HFF-Myc (cell line): ENCODE measurements around the gene SOX15.

Source experiments
- DNase-seq: peaks from one replicate; pipeline ENCODE4 v3.0.0-alpha.2; 2011; ENCODE audit warnings: low read depth; ENCODE audit errors: extremely low read depth
- H3K4me3 ChIP-seq: replicated peaks from 2 replicates; pipeline ENCODE4 v1.5.1; 2011; ENCODE audit warnings: low read depth, mild to moderate bottlenecking, control low read depth, low read length
- TF ChIP-seq, protein P1 (sequence below): IDR thresholded peaks from 2 replicates; pipeline ENCODE4 v1.5.1; 2012; ENCODE audit warnings: mild to moderate bottlenecking, low read depth, low read length, control low read depth; ENCODE audit errors: missing control alignments

Gene SOX15

DNA sequence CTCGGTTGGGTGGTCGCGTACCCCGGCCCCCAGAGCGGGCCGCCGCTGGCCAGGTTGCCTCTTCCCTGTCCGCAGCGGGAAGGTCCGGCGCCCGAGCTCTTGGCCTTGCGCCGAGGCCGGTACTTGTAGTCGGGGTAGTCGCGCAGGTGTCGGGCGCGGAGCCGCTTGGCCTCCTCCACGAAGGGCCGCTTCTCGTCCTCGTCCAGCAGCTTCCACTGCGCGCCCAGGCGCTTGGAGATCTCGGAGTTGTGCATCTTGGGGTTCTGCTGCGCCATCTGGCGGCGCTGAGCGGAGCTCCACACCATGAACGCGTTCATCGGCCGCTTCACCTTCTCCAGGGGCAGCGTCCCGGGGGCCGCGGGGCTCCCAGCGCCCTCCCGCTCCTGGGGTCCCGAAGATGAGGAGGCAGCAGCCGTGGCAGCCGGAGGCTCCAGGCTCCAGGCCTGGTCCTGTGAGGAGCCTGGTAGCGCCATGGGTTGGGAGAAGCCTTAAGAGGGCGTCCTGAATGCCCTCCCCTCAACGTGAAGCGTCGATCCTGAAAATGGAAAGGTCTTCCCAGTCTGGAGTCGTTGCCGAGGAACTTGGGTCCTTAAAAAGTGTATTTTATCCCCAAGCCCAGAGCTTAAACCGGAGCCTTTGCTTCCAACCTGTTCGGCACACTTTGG, 558 bp downstream of the SOX15 start:
- TF ChIP-seq, protein P1, sequence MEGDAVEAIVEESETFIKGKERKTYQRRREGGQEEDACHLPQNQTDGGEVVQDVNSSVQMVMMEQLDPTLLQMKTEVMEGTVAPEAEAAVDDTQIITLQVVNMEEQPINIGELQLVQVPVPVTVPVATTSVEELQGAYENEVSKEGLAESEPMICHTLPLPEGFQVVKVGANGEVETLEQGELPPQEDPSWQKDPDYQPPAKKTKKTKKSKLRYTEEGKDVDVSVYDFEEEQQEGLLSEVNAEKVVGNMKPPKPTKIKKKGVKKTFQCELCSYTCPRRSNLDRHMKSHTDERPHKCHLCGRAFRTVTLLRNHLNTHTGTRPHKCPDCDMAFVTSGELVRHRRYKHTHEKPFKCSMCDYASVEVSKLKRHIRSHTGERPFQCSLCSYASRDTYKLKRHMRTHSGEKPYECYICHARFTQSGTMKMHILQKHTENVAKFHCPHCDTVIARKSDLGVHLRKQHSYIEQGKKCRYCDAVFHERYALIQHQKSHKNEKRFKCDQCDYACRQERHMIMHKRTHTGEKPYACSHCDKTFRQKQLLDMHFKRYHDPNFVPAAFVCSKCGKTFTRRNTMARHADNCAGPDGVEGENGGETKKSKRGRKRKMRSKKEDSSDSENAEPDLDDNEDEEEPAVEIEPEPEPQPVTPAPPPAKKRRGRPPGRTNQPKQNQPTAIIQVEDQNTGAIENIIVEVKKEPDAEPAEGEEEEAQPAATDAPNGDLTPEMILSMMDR, result peak; percentile 88
- no peak for DNase-seq
- H3K4me3 ChIP-seq, result peak overlapping the region; percentile 18

DNA sequence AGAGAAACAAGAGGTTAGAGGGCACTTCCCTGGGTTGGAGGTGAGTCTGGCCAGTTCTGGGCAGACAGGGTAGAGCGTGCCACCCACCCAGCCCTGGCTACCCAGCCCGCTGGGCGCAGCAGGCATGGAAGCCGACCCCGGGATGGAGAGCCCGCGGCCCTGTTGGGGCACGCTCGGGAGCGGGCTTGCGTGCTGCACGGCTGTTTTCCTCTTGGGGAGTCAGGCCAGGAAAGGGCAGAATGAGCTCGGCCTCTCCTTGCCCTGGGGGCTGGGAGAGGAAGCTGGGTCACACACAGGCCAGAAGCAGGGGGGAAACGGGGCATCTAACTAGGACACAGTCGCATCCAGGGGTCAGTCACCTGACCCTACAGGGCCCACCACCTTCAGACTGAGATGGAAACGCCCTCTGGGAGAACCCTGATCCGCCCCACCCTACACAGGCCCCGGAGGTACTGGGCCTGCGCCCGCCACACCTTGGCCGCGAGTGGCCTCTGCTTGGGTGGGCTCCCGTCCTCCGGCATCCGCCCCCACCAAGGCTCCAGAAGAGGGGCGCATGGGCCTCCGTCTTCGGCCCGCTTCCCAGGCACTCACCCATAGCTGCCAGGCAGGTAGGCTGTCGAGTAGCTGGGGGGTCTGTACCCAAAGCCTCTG, 1.2 kb downstream of the SOX15 start:
- H3K4me3 ChIP-seq, result peak overlapping the region; percentile 18
- no peak for DNase-seq
- TF ChIP-seq, protein P1, result no peak

DNA sequence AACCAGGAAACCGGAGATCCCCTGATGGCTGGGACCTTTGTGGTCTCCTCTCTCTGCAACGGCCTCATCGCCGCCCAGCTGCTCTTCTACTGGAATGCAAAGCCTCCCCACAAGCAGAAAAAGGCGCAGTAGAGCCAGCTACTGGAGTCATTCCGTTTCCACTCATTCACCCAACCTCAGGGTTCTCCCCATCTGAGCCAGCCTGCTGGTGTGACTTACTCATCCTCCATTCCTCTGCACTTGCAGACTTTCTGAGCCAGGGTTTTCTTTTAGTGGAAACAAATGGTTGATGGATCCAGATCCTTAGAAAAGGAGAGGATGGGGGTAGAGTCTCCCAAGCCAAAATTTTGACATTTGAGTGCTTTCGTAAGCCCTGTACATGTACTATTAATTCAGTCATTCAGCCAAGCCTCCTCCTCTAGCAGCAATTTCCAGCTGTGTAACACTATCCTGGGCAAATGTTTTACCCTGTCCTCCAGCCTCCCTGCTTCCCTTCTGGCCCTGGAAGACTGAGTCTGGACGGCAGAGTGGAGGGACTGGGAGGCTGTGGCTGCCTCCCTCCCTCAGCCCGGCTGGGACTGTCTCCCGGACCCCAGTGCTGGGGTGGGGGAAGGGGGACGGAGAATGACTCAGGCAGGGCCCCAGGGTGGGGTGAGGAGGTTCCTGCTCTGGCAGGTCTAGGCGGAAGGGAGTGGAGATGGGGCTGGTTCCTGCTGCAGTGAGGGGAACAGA, 2.3 kb downstream of the SOX15 start:
- TF ChIP-seq, protein P1, result no peak
- DNase-seq, result peak; percentile 70
- no peak overlapping the region; the same call in 1 of the 2 replicates for H3K4me3 ChIP-seq

DNA sequence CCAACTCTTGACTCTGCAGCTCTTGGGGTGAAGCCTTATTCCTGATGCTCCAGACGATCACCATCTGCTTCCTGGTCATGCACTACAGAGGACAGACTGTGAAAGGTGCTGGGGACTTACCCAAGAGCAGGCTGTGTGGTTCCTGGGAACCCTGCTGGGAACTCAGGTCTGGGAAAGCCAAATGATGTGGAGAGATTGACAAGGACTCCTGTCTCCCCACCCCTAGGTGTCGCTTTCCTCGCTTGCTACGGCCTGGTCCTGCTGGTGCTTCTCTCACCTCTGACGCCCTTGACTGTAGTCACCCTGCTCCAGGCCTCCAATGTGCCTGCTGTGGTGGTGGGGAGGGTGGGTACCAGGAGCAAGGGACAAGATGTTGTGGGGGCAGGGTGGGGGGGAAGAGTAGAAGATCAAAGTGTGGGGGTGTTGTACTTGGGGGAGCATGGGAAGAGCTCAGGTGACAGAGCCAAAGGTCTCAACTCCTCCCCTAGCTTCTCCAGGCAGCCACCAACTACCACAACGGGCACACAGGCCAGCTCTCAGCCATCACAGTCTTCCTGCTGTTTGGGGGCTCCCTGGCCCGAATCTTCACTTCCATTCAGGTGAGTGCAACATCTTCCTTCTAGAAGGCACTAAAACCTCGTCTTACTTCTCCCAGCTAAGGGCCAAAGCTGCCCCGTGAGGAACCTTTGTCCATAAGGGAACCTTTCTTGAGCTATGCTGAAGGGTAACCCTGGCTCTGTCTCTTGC, 3.0 kb downstream of the SOX15 start:
- H3K4me3 ChIP-seq, result no peak overlapping the region
- no peak for DNase-seq
- TF ChIP-seq, protein P1, result no peak

DNA sequence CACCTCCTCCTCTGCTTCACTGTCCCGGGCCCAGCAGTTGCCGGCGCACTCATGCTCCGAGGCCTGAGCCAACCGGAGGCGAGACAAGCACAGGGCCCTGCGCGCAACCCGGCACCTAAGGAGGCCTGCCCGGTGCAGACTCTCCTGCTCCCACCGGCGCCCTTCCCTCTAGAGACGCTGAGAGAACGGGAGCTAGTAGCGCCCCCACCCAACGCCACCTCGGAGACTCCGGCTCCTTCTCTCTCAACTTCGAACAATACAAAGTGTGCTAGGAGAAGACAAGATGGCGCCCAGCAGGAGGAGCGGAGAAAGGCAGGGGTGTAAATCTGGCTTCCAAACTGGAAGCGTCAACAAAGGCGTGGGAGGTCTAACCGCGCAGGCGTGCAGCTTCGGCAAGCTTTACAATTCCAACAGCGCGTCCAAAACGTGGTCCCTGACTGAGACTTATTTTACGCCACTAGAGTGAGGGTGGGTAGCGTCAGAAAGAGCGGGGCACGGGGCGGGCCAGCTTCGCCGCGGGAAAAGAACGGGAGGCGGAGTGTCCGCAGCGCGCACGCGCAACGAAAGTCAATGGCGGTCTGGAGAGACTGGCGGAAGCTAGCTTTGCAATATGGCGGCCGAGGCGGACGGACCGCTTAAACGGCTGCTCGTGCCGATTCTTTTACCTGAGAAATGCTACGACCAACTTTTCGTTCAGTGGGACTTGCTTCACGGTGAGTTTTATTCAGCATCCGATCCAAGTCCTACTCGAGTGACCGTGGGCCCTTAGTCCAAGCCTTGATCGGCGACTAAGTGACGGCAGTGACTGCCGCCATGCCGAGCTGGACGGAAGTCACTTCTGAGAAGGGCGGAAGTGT, 6.4 kb downstream of the SOX15 start, which contains the start of gene MPDU1:
Gene MPDU1 (plus strand): TSS at position 600 of the 857 bp plus-strand sequence. CDS start 11 bp downstream, at position 611.
- peak; percentile 97 for DNase-seq
- TF ChIP-seq, protein P1, result no peak

More for the DNA sequence above, 6.4 kb downstream of the SOX15 start, which contains the start of gene MPDU1:
- peak within 1 kb of the TSS; percentile 72 for H3K4me3 ChIP-seq
